ENCODE data around the gene DNAAF6.
"Not testable (repeated sequence)": the region's sequence is repeated elsewhere in the genome, so short reads cannot be mapped to it uniquely, and the experiment has no call there.

DNA sequence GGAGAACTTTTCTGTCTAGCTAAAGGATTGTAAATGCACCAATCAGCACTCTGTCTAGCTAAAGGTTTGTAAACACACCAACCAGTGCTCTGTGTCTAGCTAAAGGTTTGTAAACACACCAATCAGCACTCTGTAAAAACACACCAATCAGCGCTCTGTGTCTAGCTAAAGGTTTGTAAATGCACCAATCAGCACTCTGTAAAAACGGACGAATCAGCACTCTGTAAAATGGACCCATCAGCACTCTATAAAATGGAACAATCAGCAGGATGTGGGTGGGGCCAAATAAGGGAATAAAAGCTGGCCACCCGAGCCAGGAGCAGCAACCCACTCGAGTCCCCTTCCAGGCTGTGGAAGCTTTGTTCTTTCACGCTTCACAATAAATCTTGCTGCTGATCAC, 8.3 kb upstream of the DNAAF6 start:
- not testable (repeated sequence) for TF ChIP-seq EZH2 (IDR thresholded peaks at IDR 0.05; ENCODE audit: low read length, unreplicated experiment); EZH2phosphoT487 (IDR thresholded peaks at IDR 0.05; ENCODE audit: borderline replicate concordance, low read length)
- TF ChIP-seq, protein P1, sequence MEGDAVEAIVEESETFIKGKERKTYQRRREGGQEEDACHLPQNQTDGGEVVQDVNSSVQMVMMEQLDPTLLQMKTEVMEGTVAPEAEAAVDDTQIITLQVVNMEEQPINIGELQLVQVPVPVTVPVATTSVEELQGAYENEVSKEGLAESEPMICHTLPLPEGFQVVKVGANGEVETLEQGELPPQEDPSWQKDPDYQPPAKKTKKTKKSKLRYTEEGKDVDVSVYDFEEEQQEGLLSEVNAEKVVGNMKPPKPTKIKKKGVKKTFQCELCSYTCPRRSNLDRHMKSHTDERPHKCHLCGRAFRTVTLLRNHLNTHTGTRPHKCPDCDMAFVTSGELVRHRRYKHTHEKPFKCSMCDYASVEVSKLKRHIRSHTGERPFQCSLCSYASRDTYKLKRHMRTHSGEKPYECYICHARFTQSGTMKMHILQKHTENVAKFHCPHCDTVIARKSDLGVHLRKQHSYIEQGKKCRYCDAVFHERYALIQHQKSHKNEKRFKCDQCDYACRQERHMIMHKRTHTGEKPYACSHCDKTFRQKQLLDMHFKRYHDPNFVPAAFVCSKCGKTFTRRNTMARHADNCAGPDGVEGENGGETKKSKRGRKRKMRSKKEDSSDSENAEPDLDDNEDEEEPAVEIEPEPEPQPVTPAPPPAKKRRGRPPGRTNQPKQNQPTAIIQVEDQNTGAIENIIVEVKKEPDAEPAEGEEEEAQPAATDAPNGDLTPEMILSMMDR (conservative IDR thresholded peaks at IDR 0.05; ENCODE audit: low read depth, low read length), result not testable (repeated sequence)

Data from PC-3 (cell line).